Ascending aorta (tissue), 2 donors: ENCODE results near the gene ST6GALNAC3. TPM values are rescaled to one million over a fixed set of nuclear protein-coding genes. Genes with fewer than 3 reads are reported as not detected.

Source experiments
- DNase-seq, 2 donors: peaks; one replicate each; pipeline ENCODE4 v3.0.0-alpha.2; 2019; ENCODE audit warnings: low spot score in 2 of 2
- H3K27ac ChIP-seq, 2 donors: fragments of 200-600 bp; sonication (generic); one replicate each; pipeline ENCODE4 v1.5.1; 2016 to 2017; ENCODE audit warnings: mild to moderate bottlenecking in 1 of 2
- H3K27me3 ChIP-seq: fragments of 200-600 bp; sonication (generic); one replicate; pipeline ENCODE4 v1.5.1; 2017
- H3K36me3 ChIP-seq, 2 donors: fragments of 200-600 bp; sonication (generic); one replicate each; pipeline ENCODE4 v1.5.1; 2016
- H3K4me1 ChIP-seq, 2 donors: fragments of 200-600 bp; sonication (generic); one replicate each; pipeline ENCODE4 v1.5.1; 2016 to 2017; ENCODE audit warnings: mild to moderate bottlenecking in 1 of 2
- H3K4me3 ChIP-seq, 2 donors: fragments of 200-600 bp; sonication (generic); one replicate each; pipeline ENCODE4 v1.5.1; 2016 to 2017; ENCODE audit warnings: mild to moderate bottlenecking in 1 of 2
- H3K9me3 ChIP-seq, 2 donors: fragments of 200-600 bp; sonication (generic); one replicate each; pipeline ENCODE4 v1.5.1; 2016
- intact Hi-C: fragments of 100-400 bp; cut with DNase I; formaldehyde crosslinking; loops from one replicate; pipeline ENCODE4 v1.15.1; 2023
- total RNA-seq: library from RNA; depleted of rRNA; stranded (reverse); fragments of >200 nt; gene quantifications from one replicate; pipeline ENCODE4 v1.1.0, GENCODE V29; 2016
- TF ChIP-seq, protein P1 (sequence below), 3 experiments: fragments of 200-600 bp in 2 of 3; fragments of 450-650 bp in 1 of 3; sonication (generic) in 2 of 3; IDR thresholded peaks; one replicate each; pipeline ENCODE4 v1.5.1; 2016 to 2019; ENCODE audit warnings: antibody characterized with exemption in 3 of 3, mild to moderate bottlenecking in 1 of 3, moderate library complexity in 1 of 3

ST6GALNAC3 gene
- total RNA-seq, 1 donor from 2014 or later: 34.5 TPM

GRCh38 chr1:76124196-76124595 is 49.6 kb downstream of the ST6GALNAC3 start:
- Histone ChIP-seq H3K9me3 (no peaks in the 10 kb centered on the region), H3K4me3 (no peak overlapping the region), H3K27me3 (no peaks in the 10 kb centered on the region), H3K27ac (no peak overlapping the region), H3K36me3 (no peaks in the 10 kb centered on the region), H3K4me1 (no peaks in the 10 kb centered on the region)
- TF ChIP-seq, protein P1, sequence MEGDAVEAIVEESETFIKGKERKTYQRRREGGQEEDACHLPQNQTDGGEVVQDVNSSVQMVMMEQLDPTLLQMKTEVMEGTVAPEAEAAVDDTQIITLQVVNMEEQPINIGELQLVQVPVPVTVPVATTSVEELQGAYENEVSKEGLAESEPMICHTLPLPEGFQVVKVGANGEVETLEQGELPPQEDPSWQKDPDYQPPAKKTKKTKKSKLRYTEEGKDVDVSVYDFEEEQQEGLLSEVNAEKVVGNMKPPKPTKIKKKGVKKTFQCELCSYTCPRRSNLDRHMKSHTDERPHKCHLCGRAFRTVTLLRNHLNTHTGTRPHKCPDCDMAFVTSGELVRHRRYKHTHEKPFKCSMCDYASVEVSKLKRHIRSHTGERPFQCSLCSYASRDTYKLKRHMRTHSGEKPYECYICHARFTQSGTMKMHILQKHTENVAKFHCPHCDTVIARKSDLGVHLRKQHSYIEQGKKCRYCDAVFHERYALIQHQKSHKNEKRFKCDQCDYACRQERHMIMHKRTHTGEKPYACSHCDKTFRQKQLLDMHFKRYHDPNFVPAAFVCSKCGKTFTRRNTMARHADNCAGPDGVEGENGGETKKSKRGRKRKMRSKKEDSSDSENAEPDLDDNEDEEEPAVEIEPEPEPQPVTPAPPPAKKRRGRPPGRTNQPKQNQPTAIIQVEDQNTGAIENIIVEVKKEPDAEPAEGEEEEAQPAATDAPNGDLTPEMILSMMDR (IDR thresholded peaks at IDR 0.05): no peak
- no peak for DNase-seq
- intact Hi-C loops: no loop called here

GRCh38 chr1:76125473-76126219 is 51.1 kb downstream of the ST6GALNAC3 start:
- H3K9me3 ChIP-seq: no peaks in the 10 kb centered on the region
- no peaks in the 10 kb centered on the region for H3K4me1 ChIP-seq
- TF ChIP-seq, protein P1 (IDR thresholded peaks at IDR 0.05): no peak
- no peak overlapping the region for H3K4me3 ChIP-seq
- no peaks in the 10 kb centered on the region for H3K27me3 ChIP-seq
- H3K36me3 ChIP-seq: no peaks in the 10 kb centered on the region
- no peak for DNase-seq
- no peak overlapping the region for H3K27ac ChIP-seq
- intact Hi-C loops: no loop called here

GRCh38 chr1:76128096-76128495 is 53.5 kb downstream of the ST6GALNAC3 start:
- DNase-seq: no peak
- TF ChIP-seq, protein P1 (IDR thresholded peaks at IDR 0.05): no peak
- Histone ChIP-seq H3K4me3 (no peak overlapping the region), H3K36me3 (no peaks in the 10 kb centered on the region), H3K27me3 (no peaks in the 10 kb centered on the region), H3K27ac (no peak overlapping the region), H3K4me1 (no peaks in the 10 kb centered on the region), H3K9me3 (no peaks in the 10 kb centered on the region)
- intact Hi-C loops: no loop called here

- DNase-seq: no peak
- Histone ChIP-seq H3K9me3 (no peaks in the 10 kb centered on the region), H3K27ac (no peak overlapping the region), H3K4me3 (no peak overlapping the region), H3K36me3 (no peaks in the 10 kb centered on the region), H3K27me3 (no peaks in the 10 kb centered on the region), H3K4me1 (no peaks in the 10 kb centered on the region)
- TF ChIP-seq, protein P1 (IDR thresholded peaks at IDR 0.05): no peak
- intact Hi-C loops: no loop called here
Measured at GRCh38 chr1:76129731-76130130, 55.2 kb downstream of the ST6GALNAC3 start.

- no peaks in the 10 kb centered on the region for H3K4me1 ChIP-seq
- H3K36me3 ChIP-seq: no peaks in the 10 kb centered on the region
- H3K9me3 ChIP-seq: no peaks in the 10 kb centered on the region
- TF ChIP-seq, protein P1 (IDR thresholded peaks at IDR 0.05): no peak
- no peak overlapping the region for H3K27ac ChIP-seq
- H3K4me3 ChIP-seq: no peak overlapping the region
- H3K27me3 ChIP-seq: no peaks in the 10 kb centered on the region
- DNase-seq: no peak
- intact Hi-C loops: no loop called here
Measured at GRCh38 chr1:76130992-76131391, 56.4 kb downstream of the ST6GALNAC3 start.
